Effector memory CD4-positive, alpha-beta T cell (primary cell): ENCODE data around the gene RNF31.

Experiments
- DNase-seq, 3 donors: peaks; one replicate each; pipeline ENCODE4 v3.0.0-alpha.2; 2020
- H3K27ac ChIP-seq: 2 replicates; pipeline ENCODE4 v1.7.0; 2013; ENCODE audit warnings: mild to moderate bottlenecking, low read length, moderate library complexity; ENCODE audit not compliant: insufficient read depth, poor library complexity, severe bottlenecking
- H3K27me3 ChIP-seq: replicated peaks from 2 replicates; pipeline ENCODE4 v1.7.0; 2013; ENCODE audit warnings: mild to moderate bottlenecking, low read length; ENCODE audit not compliant: insufficient read depth, control insufficient read depth, poor library complexity, severe bottlenecking
- H3K36me3 ChIP-seq: 2 replicates; pipeline ENCODE4 v1.7.0; 2013; ENCODE audit warnings: mild to moderate bottlenecking, low read length, moderate library complexity; ENCODE audit not compliant: control insufficient read depth, insufficient read depth
- H3K4me1 ChIP-seq: 2 replicates; pipeline ENCODE4 v1.7.0; 2013; ENCODE audit warnings: low read length, mild to moderate bottlenecking; ENCODE audit not compliant: control insufficient read depth, insufficient read depth, poor library complexity, severe bottlenecking
- H3K4me3 ChIP-seq: 2 replicates; pipeline ENCODE4 v1.7.0; 2013; ENCODE audit warnings: low read length, low read depth, mild to moderate bottlenecking; ENCODE audit not compliant: insufficient read depth, poor library complexity, severe bottlenecking
- H3K9me3 ChIP-seq: 2 replicates; pipeline ENCODE4 v1.7.0; 2013; ENCODE audit warnings: mild to moderate bottlenecking, low read length, moderate library complexity; ENCODE audit not compliant: control insufficient read depth

The RNF31 gene

GRCh38 chr14:24189460-24189859, 42.2 kb downstream of the RNF31 start:
- no peaks in the 10 kb centered on the region for H3K27me3 ChIP-seq
- no peaks in the 10 kb centered on the region for H3K9me3 ChIP-seq
- peaks cover 20% of the 10 kb centered on the region for H3K4me1 ChIP-seq
- H3K4me3 ChIP-seq, result no peak overlapping the region
- peak overlapping the region; percentile 81 for H3K27ac ChIP-seq
- H3K36me3 ChIP-seq, result peaks cover 37% of the 10 kb centered on the region
- no peak for DNase-seq

GRCh38 chr14:24190416-24190815, 43.1 kb downstream of the RNF31 start:
- no peak for DNase-seq
- Histone ChIP-seq H3K4me1 (peaks cover 28% of the 10 kb centered on the region), H3K4me3 (no peak overlapping the region), H3K36me3 (peaks cover 29% of the 10 kb centered on the region), H3K9me3 (no peaks in the 10 kb centered on the region), H3K27ac (no peak overlapping the region), H3K27me3 (no peaks in the 10 kb centered on the region)

- no peak overlapping the region for H3K27ac ChIP-seq
- no peaks in the 10 kb centered on the region for H3K27me3 ChIP-seq
- peaks cover 21% of the 10 kb centered on the region for H3K4me1 ChIP-seq
- no peak overlapping the region for H3K4me3 ChIP-seq
- no peak for DNase-seq
- peaks cover 12% of the 10 kb centered on the region for H3K36me3 ChIP-seq
- no peaks in the 10 kb centered on the region for H3K9me3 ChIP-seq
Measured at GRCh38 chr14:24192933-24193332, 45.6 kb downstream of the RNF31 start.

- no peak for DNase-seq
- H3K4me1 ChIP-seq, result peaks cover 12% of the 10 kb centered on the region
- peak overlapping the region; percentile 81 for H3K4me3 ChIP-seq
- H3K36me3 ChIP-seq, result peaks cover 12% of the 10 kb centered on the region
- H3K27me3 ChIP-seq, result no peaks in the 10 kb centered on the region
- H3K27ac ChIP-seq, result peak overlapping the region; percentile 99
- H3K9me3 ChIP-seq, result no peaks in the 10 kb centered on the region
Measured at GRCh38 chr14:24194186-24194872, 47.0 kb downstream of the RNF31 start.

- peaks cover 12% of the 10 kb centered on the region for H3K36me3 ChIP-seq
- no peaks in the 10 kb centered on the region for H3K9me3 ChIP-seq
- DNase-seq, result no peak
- no peaks in the 10 kb centered on the region for H3K27me3 ChIP-seq
- H3K4me3 ChIP-seq, result peak overlapping the region; percentile 81
- H3K27ac ChIP-seq, result peak overlapping the region; percentile 99
- peaks cover 12% of the 10 kb centered on the region for H3K4me1 ChIP-seq
Measured at GRCh38 chr14:24194873-24195185, 47.5 kb downstream of the RNF31 start.

GRCh38 chr14:24195186-24196070, 48.1 kb downstream of the RNF31 start, which contains the start of gene TM9SF1:
TM9SF1 (minus strand) TSS chr14:24195441; CDS start chr14:24195019, 422 bp downstream.
- Histone ChIP-seq H3K9me3 (no peaks in the 10 kb centered on the region), H3K27me3 (no peaks in the 10 kb centered on the region), H3K4me3 (peak within 1 kb of the TSS; percentile 81), H3K4me1 (peaks cover 12% of the 10 kb centered on the region), H3K27ac (peak within 1 kb of the TSS; percentile 99), H3K36me3 (peaks cover 6% of the 10 kb centered on the region)
- peak; percentile 80 to 92 (median 83) for DNase-seq

- Histone ChIP-seq H3K4me3 (peak overlapping the region; percentile 81), H3K27me3 (no peaks in the 10 kb centered on the region), H3K27ac (peak overlapping the region; percentile 99), H3K36me3 (peaks cover 6% of the 10 kb centered on the region), H3K9me3 (no peaks in the 10 kb centered on the region), H3K4me1 (peaks cover 12% of the 10 kb centered on the region)
- no peak for DNase-seq
Measured at GRCh38 chr14:24196071-24197055, 49.1 kb downstream of the RNF31 start.

GRCh38 chr14:24197056-24197450, 49.8 kb downstream of the RNF31 start:
- no peak overlapping the region for H3K4me3 ChIP-seq
- no peaks in the 10 kb centered on the region for H3K9me3 ChIP-seq
- no peaks in the 10 kb centered on the region for H3K27me3 ChIP-seq
- H3K36me3 ChIP-seq, result peaks cover 6% of the 10 kb centered on the region
- DNase-seq, result no peak
- H3K27ac ChIP-seq, result no peak overlapping the region
- peaks cover 12% of the 10 kb centered on the region for H3K4me1 ChIP-seq

GRCh38 chr14:24198814-24199524, 51.7 kb downstream of the RNF31 start:
- no peaks in the 10 kb centered on the region for H3K27me3 ChIP-seq
- peaks cover 5% of the 10 kb centered on the region for H3K36me3 ChIP-seq
- no peak overlapping the region for H3K4me3 ChIP-seq
- H3K27ac ChIP-seq, result no peak overlapping the region
- DNase-seq, result no peak
- no peaks in the 10 kb centered on the region for H3K9me3 ChIP-seq
- peaks cover 12% of the 10 kb centered on the region for H3K4me1 ChIP-seq
